Transverse colon (tissue), 4 donors: ENCODE results near the gene SSU72. TPM values are rescaled to one million over a fixed set of nuclear protein-coding genes. Genes with fewer than 3 reads are reported as not detected.
"Not testable (repeated sequence)": the region's sequence is repeated elsewhere in the genome, so short reads cannot be mapped to it uniquely, and the experiment has no call there.

Source experiments
- DNase-seq: peaks from one replicate; pipeline ENCODE4 v3.0.0-alpha.2; 2019
- H3K27ac ChIP-seq, 4 donors: fragments of 200-600 bp; sonication (generic); 2 replicates each; pipeline ENCODE4 v1.5.1; 2016 to 2018; ENCODE audit warnings: inconsistent platforms in 4 of 4
- H3K27me3 ChIP-seq: fragments of 200-600 bp; sonication (generic); 2 replicates; pipeline ENCODE4 v1.5.1; 2017; ENCODE audit warnings: inconsistent platforms
- H3K36me3 ChIP-seq, 4 donors: fragments of 200-600 bp; sonication (generic); 2 replicates each; pipeline ENCODE4 v1.5.1; 2017 to 2019; ENCODE audit warnings: inconsistent platforms in 4 of 4
- H3K4me1 ChIP-seq, 4 donors: fragments of 200-600 bp; sonication (generic); 2 replicates each; pipeline ENCODE4 v1.5.1; 2017 to 2020; ENCODE audit warnings: inconsistent platforms in 4 of 4
- H3K4me3 ChIP-seq, 4 donors: fragments of 200-600 bp; sonication (generic); 1 replicate in 1 of 4; 2 replicates in 3 of 4; pipeline versions ENCODE4 v1.5.1 to v1.6.1; 2017 to 2019; ENCODE audit warnings: inconsistent platforms in 4 of 4
- H3K9me3 ChIP-seq, 2 donors: fragments of 200-600 bp; sonication (generic); 2 replicates each; pipeline ENCODE4 v1.5.1; 2017 to 2019; ENCODE audit warnings: inconsistent platforms in 2 of 2
- EP300 ChIP-seq: sonication (generic); formaldehyde crosslinking; IDR thresholded peaks from one replicate; pipeline ENCODE4 v1.6.1; 2017; ENCODE audit warnings: antibody characterized with exemption, low read depth
- POLR2A ChIP-seq: fragments of 450-650 bp; IDR thresholded peaks from one replicate; pipeline ENCODE4 v1.6.1; 2016; ENCODE audit warnings: antibody characterized with exemption, mild to moderate bottlenecking, moderate library complexity
- POLR2AphosphoS5 ChIP-seq, 3 donors: sonication (generic); formaldehyde crosslinking; IDR thresholded peaks; one replicate each; pipeline ENCODE4 v1.6.1; 2016; ENCODE audit warnings: antibody characterized with exemption in 3 of 3
- WGBS, 2 donors: methylation state at CpG; one replicate each; pipeline ENCODE4 v1.1.5; 2018; ENCODE audit warnings: low coverage in 1 of 2; 5-methylcytosine and 5-hydroxymethylcytosine counted together
- in situ Hi-C, 4 donors: fragments of 200-750 bp; cut with MboI; loops; one replicate each; pipeline versions ENCODE4 v1.15.0 to v1.15.1; 2017; ENCODE audit warnings: low sequenced_read_pairs in 3 of 4, low pct_ligation_motif_present in 1 of 4, low pct_unique_long_range_greater_than_20kb in 1 of 4
- intact Hi-C: fragments of 100-400 bp; cut with DNase I; formaldehyde crosslinking; loops from one replicate; pipeline ENCODE4 v1.15.1; 2023; ENCODE audit warnings: low total_unique reads
- total RNA-seq, 4 donors: library from RNA; depleted of rRNA; stranded (reverse); fragments of >200 nt; gene quantifications; one replicate each; pipeline ENCODE4 v1.1.0, GENCODE V29; 2016
- TF ChIP-seq, protein P1 (sequence below), 5 experiments: fragments of 200-600 bp in 3 of 5; fragments of 450-650 bp in 2 of 5; sonication (generic) in 3 of 5; IDR thresholded peaks; 1 replicate in 2 of 5; 2 replicates in 3 of 5; pipeline ENCODE4 v1.5.1; 2016 to 2017; ENCODE audit warnings: antibody characterized with exemption in 5 of 5, inconsistent platforms in 3 of 5, mild to moderate bottlenecking in 2 of 5, moderate library complexity in 1 of 5

Gene SSU72
- total RNA-seq, 4 donors from 2014 or later: 95.0 to 162 (median 136) TPM

DNA sequence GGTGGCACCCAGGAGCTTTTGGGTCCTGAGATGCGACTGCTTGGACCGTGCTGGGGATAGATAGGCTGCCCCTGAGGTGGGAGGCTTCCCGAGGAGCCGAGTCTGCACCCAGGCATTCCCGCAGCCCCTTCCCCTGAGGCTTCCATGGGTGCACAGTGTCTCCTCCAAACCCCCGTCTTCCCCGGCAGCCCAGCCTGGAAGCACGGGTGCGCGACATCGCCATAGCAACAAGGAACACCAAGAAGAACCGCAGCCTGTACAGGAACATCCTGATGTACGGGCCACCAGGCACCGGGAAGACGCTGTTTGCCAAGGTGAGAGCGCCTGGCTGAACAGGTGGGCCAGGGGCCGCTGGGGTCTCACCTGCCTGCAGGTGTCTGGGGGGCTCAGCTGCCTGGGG is 51.0 kb downstream of the SSU72 start:
- 94% methylated on average over 17 of the region's 17 CpGs; no CpG with 5 or more reads in 1 of the 2 donors for WGBS, 2 donors
- intact Hi-C loops, H3K4me3 ChIP-seq, DNase-seq, H3K36me3 ChIP-seq, H3K27me3 ChIP-seq, H3K27ac ChIP-seq, H3K4me1 ChIP-seq, in situ Hi-C loops, H3K9me3 ChIP-seq: not testable (repeated sequence)

DNA sequence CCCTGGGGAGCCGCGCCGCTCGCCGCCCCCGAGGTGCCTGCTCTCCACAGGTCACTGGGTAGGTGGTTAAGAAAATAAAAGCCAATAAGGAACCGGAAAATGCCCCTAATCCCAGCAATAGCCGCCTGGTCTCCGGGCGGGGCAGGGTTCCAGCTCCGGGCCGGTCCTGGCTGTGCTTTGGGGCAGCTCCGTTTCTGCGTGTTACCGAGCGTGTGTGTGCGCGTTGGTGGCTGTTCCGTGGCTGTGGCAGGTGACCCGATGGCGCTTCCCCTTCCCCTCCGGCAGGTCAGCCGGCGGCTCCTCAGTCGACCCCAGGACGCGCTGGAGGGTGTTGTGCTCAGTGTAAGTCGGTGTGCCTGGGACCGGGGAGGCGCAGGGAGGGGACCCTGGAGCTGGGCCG is 51.4 kb downstream of the SSU72 start:
- intact Hi-C loops, DNase-seq, H3K27ac ChIP-seq, H3K4me3 ChIP-seq, H3K9me3 ChIP-seq, H3K36me3 ChIP-seq, H3K4me1 ChIP-seq, in situ Hi-C loops, H3K27me3 ChIP-seq: not testable (repeated sequence)
- WGBS, 2 donors: 95% methylated on average over 28 of the region's 31 CpGs; no CpG with 5 or more reads in 1 of the 2 donors

DNA sequence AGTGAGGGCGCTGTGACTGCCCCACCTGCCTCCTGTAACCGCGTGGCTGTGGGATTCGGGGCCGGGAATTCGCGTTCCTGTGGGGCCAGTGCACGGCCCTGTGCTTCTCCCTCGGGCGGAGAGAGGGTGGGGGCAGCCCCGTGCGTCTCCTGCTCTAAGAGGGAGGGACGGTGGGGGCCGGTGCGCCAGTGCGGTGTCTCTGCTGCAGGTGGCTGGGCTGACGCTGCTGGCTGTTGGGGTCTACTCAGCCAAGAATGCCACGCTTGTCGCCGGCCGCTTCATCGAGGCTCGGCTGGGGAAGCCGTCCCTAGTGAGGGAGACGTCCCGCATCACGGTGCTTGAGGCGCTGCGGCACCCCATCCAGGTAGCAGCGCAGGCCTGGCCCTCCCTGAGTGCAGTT is 52.1 kb downstream of the SSU72 start:
- H3K36me3 ChIP-seq, H3K9me3 ChIP-seq, intact Hi-C loops, DNase-seq, H3K4me1 ChIP-seq, H3K27ac ChIP-seq, H3K27me3 ChIP-seq, in situ Hi-C loops, H3K4me3 ChIP-seq: not testable (repeated sequence)
- 95% methylated on average over 22 of the region's 30 CpGs; no CpG with 5 or more reads in 1 of the 2 donors for WGBS, 2 donors

DNA sequence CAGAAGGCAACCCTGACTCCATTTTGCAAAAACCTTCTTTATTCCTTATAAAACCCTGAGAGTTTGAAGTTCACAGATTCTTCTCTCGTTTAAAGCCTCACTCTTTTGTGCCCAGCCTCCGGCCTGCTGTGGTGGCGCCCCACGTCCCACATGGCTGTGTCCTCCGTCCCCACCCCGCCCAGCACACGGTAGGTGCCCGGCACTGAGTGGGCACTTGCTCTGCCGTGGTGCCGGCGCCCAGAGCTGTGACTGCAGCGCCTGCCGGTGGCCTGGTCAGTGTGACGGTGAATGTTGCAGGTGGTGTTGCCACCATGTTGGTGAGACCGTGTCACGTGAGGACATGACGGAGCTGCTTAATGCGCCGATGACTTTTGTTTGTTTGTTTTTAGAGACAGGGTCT is 53.3 kb downstream of the SSU72 start:
- H3K9me3 ChIP-seq: no peaks in the 10 kb centered on the region
- H3K36me3 ChIP-seq: peaks cover 0 to 8% (median 2%) of the 10 kb centered on the region in 4 donors
- intact Hi-C loops (no loop called here), in situ Hi-C loops (no loop called here)
- no peak overlapping the region for H3K27ac ChIP-seq
- TF ChIP-seq POLR2A (no peak), POLR2AphosphoS5 (IDR thresholded peaks at IDR 0.05) (no peak), EP300 (no peak)
- TF ChIP-seq, protein P1, sequence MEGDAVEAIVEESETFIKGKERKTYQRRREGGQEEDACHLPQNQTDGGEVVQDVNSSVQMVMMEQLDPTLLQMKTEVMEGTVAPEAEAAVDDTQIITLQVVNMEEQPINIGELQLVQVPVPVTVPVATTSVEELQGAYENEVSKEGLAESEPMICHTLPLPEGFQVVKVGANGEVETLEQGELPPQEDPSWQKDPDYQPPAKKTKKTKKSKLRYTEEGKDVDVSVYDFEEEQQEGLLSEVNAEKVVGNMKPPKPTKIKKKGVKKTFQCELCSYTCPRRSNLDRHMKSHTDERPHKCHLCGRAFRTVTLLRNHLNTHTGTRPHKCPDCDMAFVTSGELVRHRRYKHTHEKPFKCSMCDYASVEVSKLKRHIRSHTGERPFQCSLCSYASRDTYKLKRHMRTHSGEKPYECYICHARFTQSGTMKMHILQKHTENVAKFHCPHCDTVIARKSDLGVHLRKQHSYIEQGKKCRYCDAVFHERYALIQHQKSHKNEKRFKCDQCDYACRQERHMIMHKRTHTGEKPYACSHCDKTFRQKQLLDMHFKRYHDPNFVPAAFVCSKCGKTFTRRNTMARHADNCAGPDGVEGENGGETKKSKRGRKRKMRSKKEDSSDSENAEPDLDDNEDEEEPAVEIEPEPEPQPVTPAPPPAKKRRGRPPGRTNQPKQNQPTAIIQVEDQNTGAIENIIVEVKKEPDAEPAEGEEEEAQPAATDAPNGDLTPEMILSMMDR (IDR thresholded peaks at IDR 0.05): no peak
- no peaks in the 10 kb centered on the region for H3K4me1 ChIP-seq
- H3K27me3 ChIP-seq: no peaks in the 10 kb centered on the region
- no peak overlapping the region for H3K4me3 ChIP-seq
- no peak for DNase-seq
- WGBS, 2 donors: 95 to 97% methylated on average over 10 to 11 of the region's 19 CpGs

DNA sequence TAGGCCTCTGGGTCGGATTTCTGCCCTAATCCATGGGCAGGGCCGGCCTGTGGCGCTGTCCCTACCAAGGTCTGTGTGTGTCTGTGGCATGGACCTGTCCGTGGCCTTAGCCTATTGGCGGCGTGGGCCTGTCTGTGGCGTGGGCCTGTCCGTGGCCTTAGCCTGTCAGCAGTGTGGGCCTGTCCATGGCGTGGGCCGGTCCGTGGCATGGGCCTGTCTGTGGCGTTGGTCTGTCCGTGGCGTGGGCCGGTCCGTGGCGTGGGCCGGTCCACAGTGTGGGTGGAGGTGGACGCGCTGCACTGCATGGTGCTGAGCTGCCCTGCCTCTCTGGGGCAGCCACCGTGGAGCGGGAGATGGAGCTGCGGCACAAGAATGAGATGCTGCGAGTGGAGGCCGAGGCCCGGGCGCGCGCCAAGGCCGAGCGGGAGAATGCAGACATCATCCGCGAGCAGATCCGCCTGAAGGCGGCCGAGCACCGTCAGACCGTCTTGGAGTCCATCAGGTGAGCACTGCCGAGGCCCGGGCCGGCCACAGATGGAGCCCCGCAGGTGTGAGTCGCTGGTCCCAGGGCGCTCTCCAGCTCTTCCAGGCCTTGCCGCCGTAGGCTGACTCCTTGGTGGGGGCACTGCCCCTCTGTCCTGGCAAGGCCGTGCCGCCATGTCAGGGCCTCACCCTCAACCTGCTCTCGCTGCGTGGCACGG is 54.7 kb downstream of the SSU72 start:
- in situ Hi-C loops, H3K36me3 ChIP-seq, H3K4me1 ChIP-seq, H3K4me3 ChIP-seq, H3K9me3 ChIP-seq, intact Hi-C loops, DNase-seq, H3K27ac ChIP-seq, H3K27me3 ChIP-seq: not testable (repeated sequence)
- WGBS, 2 donors: 99% methylated on average over 26 of the region's 51 CpGs; no CpG with 5 or more reads in 1 of the 2 donors

DNA sequence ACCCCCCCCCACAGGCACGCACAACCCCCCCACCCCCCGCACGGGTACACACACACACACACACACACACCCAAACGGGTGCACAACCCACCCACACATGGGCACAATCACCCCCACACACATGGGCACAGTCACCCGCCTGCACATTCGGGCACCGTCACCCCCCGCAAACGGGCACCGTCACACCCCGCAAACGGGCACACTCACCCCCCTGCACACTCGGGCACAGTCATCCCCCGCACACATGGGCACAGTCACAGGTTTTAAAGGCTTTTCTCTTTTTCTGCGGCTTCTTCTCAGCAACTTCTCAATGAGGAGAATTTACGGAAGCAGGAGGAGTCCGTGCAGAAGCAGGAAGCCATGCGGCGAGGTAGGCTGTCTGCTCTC is 56.0 kb downstream of the SSU72 start:
- H3K4me3 ChIP-seq, H3K9me3 ChIP-seq, H3K27me3 ChIP-seq, intact Hi-C loops, H3K36me3 ChIP-seq, DNase-seq, in situ Hi-C loops, H3K4me1 ChIP-seq, H3K27ac ChIP-seq: not testable (repeated sequence)
- WGBS, 2 donors: 95% methylated on average over 14 of the region's 19 CpGs; no CpG with 5 or more reads in 1 of the 2 donors
